Measurements from ENCODE around the gene UNC45A. TPM values are rescaled to one million over a fixed set of nuclear protein-coding genes. Genes with fewer than 3 reads are reported as not detected.

The UNC45A gene
- total and polyA plus RNA-seq, 4 donors, result 13.9 to 31.2 (median 24.9) TPM

DNA sequence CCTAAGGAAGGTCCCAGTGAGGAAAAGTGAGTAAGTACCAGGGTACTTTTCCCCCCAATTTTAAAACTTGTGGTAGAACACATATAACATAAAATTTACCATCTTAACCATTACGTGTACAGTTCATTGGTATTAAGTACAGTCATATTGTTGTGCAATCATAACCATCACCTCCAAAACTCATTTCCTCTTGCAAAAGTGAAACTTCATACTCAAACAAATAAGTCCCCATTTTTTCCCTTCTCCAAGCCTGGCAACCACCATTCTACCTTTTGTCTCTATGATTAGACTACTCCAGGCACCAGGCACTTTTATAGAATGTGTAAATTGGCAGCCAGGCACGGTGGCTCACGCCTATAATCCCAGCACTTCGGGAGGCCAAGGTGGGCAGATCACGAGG lies 47.0 kb downstream of the UNC45A start:
- no peaks in the 10 kb centered on the region for H3K36me3 ChIP-seq (ENCODE audit: control insufficient read depth in 4 of 4, insufficient read depth in 3 of 4, low read depth in 1 of 4, low read length in 3 of 4)
- H3K27ac ChIP-seq (ENCODE audit: low read depth in 1 of 2, low read length in 2 of 2), result no peak overlapping the region
- no peak overlapping the region for H3K4me3 ChIP-seq (ENCODE audit: low read depth in 1 of 3, low read length in 3 of 3)
- TF ChIP-seq SP1 (IDR thresholded peaks at IDR 0.05) (no peak), RAD21 (IDR thresholded peaks at IDR 0.05) (no peak), ZBTB33 (IDR thresholded peaks at IDR 0.05) (no peak), FOXA2 (IDR thresholded peaks at IDR 0.05) (no peak), TAF1 (conservative IDR thresholded peaks at IDR 0.05) (no peak), RXRA (IDR thresholded peaks at IDR 0.05) (no peak), HNF4A (conservative IDR thresholded peaks at IDR 0.05) (no peak), GABPA (IDR thresholded peaks at IDR 0.05 in 1 of 2, conservative IDR thresholded peaks at IDR 0.05 in 1 of 2) (no peak), FOXA1 (IDR thresholded peaks at IDR 0.05) (no peak), EGR1 (IDR thresholded peaks at IDR 0.05; ENCODE audit: low read depth in 2 of 2) (no peak), JUND (IDR thresholded peaks at IDR 0.05) (no peak), HNF4G (IDR thresholded peaks at IDR 0.05) (no peak), ATF3 (IDR thresholded peaks at IDR 0.05) (no peak), NR2F2 (IDR thresholded peaks at IDR 0.05) (no peak), YY1 (IDR thresholded peaks at IDR 0.05) (no peak)
- TF ChIP-seq, protein P1, sequence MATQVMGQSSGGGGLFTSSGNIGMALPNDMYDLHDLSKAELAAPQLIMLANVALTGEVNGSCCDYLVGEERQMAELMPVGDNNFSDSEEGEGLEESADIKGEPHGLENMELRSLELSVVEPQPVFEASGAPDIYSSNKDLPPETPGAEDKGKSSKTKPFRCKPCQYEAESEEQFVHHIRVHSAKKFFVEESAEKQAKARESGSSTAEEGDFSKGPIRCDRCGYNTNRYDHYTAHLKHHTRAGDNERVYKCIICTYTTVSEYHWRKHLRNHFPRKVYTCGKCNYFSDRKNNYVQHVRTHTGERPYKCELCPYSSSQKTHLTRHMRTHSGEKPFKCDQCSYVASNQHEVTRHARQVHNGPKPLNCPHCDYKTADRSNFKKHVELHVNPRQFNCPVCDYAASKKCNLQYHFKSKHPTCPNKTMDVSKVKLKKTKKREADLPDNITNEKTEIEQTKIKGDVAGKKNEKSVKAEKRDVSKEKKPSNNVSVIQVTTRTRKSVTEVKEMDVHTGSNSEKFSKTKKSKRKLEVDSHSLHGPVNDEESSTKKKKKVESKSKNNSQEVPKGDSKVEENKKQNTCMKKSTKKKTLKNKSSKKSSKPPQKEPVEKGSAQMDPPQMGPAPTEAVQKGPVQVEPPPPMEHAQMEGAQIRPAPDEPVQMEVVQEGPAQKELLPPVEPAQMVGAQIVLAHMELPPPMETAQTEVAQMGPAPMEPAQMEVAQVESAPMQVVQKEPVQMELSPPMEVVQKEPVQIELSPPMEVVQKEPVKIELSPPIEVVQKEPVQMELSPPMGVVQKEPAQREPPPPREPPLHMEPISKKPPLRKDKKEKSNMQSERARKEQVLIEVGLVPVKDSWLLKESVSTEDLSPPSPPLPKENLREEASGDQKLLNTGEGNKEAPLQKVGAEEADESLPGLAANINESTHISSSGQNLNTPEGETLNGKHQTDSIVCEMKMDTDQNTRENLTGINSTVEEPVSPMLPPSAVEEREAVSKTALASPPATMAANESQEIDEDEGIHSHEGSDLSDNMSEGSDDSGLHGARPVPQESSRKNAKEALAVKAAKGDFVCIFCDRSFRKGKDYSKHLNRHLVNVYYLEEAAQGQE (IDR thresholded peaks at IDR 0.05), result no peak
- TF ChIP-seq, protein P2, sequence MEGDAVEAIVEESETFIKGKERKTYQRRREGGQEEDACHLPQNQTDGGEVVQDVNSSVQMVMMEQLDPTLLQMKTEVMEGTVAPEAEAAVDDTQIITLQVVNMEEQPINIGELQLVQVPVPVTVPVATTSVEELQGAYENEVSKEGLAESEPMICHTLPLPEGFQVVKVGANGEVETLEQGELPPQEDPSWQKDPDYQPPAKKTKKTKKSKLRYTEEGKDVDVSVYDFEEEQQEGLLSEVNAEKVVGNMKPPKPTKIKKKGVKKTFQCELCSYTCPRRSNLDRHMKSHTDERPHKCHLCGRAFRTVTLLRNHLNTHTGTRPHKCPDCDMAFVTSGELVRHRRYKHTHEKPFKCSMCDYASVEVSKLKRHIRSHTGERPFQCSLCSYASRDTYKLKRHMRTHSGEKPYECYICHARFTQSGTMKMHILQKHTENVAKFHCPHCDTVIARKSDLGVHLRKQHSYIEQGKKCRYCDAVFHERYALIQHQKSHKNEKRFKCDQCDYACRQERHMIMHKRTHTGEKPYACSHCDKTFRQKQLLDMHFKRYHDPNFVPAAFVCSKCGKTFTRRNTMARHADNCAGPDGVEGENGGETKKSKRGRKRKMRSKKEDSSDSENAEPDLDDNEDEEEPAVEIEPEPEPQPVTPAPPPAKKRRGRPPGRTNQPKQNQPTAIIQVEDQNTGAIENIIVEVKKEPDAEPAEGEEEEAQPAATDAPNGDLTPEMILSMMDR (IDR thresholded peaks at IDR 0.05; ENCODE audit: low read depth, low read length, missing input control), result no peak
- TF ChIP-seq, protein P3, sequence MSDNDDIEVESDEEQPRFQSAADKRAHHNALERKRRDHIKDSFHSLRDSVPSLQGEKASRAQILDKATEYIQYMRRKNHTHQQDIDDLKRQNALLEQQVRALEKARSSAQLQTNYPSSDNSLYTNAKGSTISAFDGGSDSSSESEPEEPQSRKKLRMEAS (IDR thresholded peaks at IDR 0.05), result no peak
- no peak overlapping the region for H3K9ac ChIP-seq (ENCODE audit: low read depth in 1 of 2, low read length in 2 of 2)
- no peaks in the 10 kb centered on the region for H3K4me1 ChIP-seq (ENCODE audit: control insufficient read depth in 4 of 4, insufficient read depth in 4 of 4, low read length in 3 of 4)
- H3K27me3 ChIP-seq (ENCODE audit: control insufficient read depth in 4 of 4, insufficient read depth in 4 of 4, low read length in 3 of 4), result no peaks in the 10 kb centered on the region
- no peaks in the 10 kb centered on the region for H3K9me3 ChIP-seq (ENCODE audit: control insufficient read depth in 4 of 4, low read length in 3 of 4)
- 95% methylated on average over 5 of the region's 5 CpGs for WGBS
- no peak for DNase-seq (ENCODE audit: low spot score)
